Measurements from ENCODE around the gene OR2A14.
"Not testable (repeated sequence)": the region's sequence is repeated elsewhere in the genome, so short reads cannot be mapped to it uniquely, and the experiment has no call there.

Gene OR2A14

DNA sequence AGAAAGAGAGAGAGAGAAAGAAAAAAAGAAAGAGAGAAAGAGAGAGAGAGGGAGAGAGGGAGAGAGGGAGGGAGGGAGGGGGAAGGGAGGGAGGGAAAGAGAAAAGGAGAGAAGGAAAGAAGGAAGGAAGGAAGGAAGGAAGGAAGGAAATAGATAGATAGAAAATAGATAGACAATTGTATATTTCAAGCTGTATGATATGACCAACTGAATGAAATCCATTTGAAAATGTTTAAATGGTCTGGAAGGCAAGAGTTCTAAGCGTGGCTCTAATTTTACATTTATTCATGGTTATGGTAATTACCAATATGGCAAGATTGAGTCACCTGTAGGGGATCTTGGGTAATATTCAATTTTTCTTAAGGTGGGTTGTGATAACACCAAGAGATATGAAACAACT lies 35.9 kb downstream of the OR2A14 start:
- DNase-seq (ENCODE audit: low spot score) = no peak

DNA sequence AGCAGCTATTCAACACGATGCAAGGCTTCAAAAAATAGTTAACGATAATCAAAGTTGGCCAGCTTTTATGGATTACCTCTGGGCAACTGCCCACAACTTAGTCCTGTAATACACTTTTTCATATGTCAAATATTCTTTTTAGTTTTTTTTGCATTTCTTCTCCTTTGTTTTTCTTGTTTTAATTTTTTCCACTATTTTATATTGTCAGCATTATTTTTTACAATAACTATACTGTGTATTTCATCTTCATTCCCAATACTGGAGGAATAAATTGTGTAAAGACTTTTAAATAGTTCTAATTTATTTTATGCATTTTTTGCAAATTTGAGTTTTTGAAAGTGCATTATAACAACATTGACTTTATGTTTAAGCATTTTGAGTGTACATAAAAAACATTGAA lies 41.8 kb downstream of the OR2A14 start:
- no peak for DNase-seq (ENCODE audit: low spot score)

DNA sequence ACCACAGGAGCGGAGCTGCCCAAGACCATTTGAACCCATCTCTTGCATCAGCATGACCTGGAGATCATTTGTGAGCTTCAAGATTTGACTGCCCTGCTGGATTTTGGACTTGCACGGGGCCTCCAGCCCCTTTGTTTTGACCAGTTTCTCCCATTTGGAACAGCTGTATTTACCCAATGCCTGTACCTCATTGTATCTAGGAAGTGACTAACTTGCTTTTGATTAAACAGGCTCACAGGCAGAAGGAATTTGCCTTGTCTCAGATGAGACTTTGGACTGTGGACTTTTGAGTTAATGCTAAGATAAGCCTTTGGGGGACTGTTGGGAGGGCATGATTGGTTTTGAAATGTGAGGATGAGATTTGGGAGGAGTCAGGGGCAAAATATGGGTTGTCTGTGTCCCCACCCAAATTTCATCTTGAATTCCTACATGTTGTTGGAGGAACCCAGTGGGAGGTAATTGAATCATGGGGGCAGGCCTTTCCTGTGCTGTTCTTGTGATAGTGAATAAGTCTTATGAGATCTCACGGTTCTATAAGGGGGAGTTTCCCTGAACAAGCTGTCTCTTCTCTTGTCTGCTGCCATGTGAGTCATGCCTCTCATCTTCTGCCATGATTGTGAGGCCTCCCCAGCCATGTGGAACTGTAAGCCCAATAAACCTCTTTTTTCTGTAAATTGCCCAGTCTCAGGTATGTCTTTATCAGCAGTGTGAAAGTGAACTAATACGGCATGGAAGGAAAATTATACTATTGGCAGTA lies 48.8 kb downstream of the OR2A14 start:
- DNase-seq (ENCODE audit: low spot score) = not testable (repeated sequence)

DNA sequence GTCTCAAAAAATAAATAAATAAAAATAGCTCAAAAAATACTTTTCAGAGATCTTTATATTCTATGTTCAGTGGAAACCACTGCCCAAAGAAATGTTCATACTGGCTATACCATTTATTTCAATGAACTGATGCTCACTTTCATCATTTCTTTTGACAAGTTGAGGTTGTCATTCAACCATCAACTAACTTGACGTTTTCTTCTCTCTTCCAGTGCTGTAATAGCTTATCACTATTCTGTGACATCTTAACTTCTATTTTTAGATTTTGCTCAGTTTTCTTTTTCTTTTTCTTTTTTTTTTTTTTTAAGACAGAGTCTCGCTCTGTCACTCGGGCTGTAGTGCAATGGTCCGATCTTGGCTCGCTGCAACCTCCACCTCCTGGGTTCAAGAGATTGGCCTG lies 51.6 kb downstream of the OR2A14 start:
- DNase-seq (ENCODE audit: low spot score) = no peak

DNA sequence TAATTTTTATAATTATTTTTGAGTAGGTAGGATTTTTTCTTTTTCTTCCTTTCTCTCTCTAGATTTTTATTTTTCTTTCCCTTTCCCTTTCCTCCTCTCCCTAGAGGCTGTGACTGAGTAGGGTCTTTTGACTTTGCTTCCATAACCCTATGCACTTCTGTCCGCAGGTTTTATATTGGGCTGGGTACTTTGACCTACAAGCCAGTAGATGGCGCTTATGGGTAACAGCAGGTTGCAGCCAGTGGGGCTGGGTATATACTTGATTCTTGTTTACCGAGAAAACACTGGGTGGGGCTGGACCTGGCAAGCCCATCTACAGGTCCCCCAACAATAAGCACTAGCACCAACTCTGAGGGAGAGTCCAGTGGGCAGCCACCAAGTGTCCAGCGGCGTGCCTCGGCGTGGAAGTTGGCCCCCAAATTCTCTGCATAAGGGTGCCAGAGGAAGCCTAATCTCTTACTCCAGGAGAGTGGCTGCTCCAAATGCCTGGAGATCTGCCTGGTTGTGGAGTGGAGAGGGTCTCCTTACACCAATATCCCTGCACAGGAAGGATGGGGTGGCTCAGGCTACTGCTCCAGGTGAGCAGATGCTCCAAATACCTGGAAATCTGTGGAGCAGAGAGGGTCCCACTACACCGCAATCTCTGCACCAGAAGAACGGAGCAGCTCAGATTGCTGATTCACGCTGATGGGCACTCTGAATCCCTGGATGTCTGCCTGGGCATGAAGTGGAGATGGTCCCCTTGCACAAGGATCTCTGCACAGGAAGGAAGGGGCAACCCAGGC lies 55.6 kb downstream of the OR2A14 start:
- DNase-seq (ENCODE audit: low spot score) = not testable (repeated sequence)

DNA sequence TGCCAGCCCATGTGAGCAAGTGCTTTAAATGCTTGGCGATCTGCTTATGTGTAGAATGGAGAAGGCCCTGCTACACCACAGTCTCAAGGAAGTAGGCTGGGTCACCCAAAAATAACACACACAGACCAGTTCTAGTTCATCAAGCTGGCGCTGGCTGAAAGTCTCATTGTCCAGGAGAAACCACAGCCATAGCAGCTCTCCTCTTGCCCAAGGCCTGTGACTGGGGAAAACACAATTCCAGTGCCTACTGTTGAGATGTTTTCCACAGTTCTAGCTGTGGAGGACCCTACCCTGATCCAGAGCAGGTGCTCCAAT lies 56.1 kb downstream of the OR2A14 start:
- not testable (repeated sequence) for DNase-seq (ENCODE audit: low spot score)

Data from D341Med (cell line).